Thyroid gland (tissue), 4 donors: ENCODE results near the gene RPL14.

Source experiments
- POLR2A ChIP-seq, 2 donors: fragments of 450-650 bp; IDR thresholded peaks; one replicate each; pipeline ENCODE4 v1.6.1; 2017; ENCODE audit warnings: antibody characterized with exemption in 2 of 2, mild to moderate bottlenecking in 2 of 2, moderate library complexity in 1 of 2
- TF ChIP-seq, protein P1 (sequence below), 6 experiments: fragments of 200-600 bp in 3 of 6; fragments of 450-650 bp in 3 of 6; sonication (generic) in 3 of 6; IDR thresholded peaks; one replicate each; pipeline ENCODE4 v1.5.1; 2016 to 2019; ENCODE audit warnings: antibody characterized with exemption in 6 of 6, mild to moderate bottlenecking in 2 of 6, inconsistent platforms in 1 of 6, moderate library complexity in 1 of 6

DNA sequence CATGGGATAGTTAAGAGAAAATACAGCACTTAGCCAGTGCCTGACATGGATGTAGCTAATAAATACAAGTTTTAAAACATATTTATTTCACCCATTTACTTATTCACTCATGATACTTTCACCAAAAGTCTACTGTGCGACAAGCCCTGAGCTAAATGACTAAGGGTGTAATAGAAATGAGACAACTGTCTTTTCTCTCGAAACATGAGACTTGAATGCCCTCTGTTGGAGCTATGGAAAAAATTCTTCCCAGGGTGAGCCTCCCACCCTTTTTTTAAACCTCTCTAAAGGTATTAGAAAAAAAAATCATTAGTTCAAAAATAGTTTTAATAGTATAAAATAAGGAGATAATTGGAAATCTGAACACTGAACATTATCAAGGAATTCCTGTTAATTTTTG is 24.3 kb upstream of the RPL14 start:
- TF ChIP-seq, protein P1, sequence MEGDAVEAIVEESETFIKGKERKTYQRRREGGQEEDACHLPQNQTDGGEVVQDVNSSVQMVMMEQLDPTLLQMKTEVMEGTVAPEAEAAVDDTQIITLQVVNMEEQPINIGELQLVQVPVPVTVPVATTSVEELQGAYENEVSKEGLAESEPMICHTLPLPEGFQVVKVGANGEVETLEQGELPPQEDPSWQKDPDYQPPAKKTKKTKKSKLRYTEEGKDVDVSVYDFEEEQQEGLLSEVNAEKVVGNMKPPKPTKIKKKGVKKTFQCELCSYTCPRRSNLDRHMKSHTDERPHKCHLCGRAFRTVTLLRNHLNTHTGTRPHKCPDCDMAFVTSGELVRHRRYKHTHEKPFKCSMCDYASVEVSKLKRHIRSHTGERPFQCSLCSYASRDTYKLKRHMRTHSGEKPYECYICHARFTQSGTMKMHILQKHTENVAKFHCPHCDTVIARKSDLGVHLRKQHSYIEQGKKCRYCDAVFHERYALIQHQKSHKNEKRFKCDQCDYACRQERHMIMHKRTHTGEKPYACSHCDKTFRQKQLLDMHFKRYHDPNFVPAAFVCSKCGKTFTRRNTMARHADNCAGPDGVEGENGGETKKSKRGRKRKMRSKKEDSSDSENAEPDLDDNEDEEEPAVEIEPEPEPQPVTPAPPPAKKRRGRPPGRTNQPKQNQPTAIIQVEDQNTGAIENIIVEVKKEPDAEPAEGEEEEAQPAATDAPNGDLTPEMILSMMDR (IDR thresholded peaks at IDR 0.05), result no peak
- no peak for TF ChIP-seq POLR2A (IDR thresholded peaks at IDR 0.05)
